ENCODE results near the gene KRTAP3-1. TPM values are rescaled to one million over a fixed set of nuclear protein-coding genes. Genes with fewer than 3 reads are reported as not detected.
"Not testable (repeated sequence)": the region's sequence is repeated elsewhere in the genome, so short reads cannot be mapped to it uniquely, and the experiment has no call there.

KRTAP3-1 gene
- total and polyA plus RNA-seq, 10 of the 15 experiments (the other 5 are each of a cell fraction or from before 2014, with no cell fraction given): not detected

- no peak for TF ChIP-seq ZZZ3 (IDR thresholded peaks at IDR 0.05; ENCODE audit: control insufficient read depth, insufficient read length, low read depth)
- H3K4me3 ChIP-seq: no peak overlapping the region
- no peak overlapping the region for H3K27ac ChIP-seq (ENCODE audit: control insufficient read depth, insufficient read depth)
- H2AFZ ChIP-seq (ENCODE audit: control insufficient read depth, low read depth, low read length): no peak overlapping the region
- intact Hi-C loops (cut with micrococcal nuclease; ENCODE audit: unreplicated experiment) (no loop called here), in situ Hi-C loops (cut with MboI) (no loop called here)
- FAIRE-seq (no peak), DNase-seq (ENCODE audit: low read depth, low spot score) (no peak), ATAC-seq (no peak)
- ChIA-PET POLR2A (no interaction called here), SMC1A (ENCODE audit: uncharacterized antibody, unreplicated experiment) (no interaction called here), CTCF (no interaction called here), RAD21 (ENCODE audit: unreplicated experiment) (no interaction called here)
- H3K36me3 ChIP-seq (ENCODE audit: control insufficient read depth in 2 of 2, insufficient read depth in 2 of 2, low read length in 1 of 2): no peaks in the 10 kb centered on the region
- H3K27me3 ChIP-seq (replicated peaks in 1 of 2; ENCODE audit: control insufficient read depth in 2 of 2, insufficient read depth in 2 of 2, low read length in 1 of 2): no peaks in the 10 kb centered on the region
- H3K9me3 ChIP-seq (replicated peaks; ENCODE audit: control insufficient read depth, insufficient read depth, low read length): no peaks in the 10 kb centered on the region
- H3K9ac ChIP-seq (ENCODE audit: control insufficient read depth, insufficient read depth, low read length): no peak overlapping the region
- WGBS (ENCODE audit: insufficient coverage, insufficient replicate concordance, low lambda C conversion rate, missing lambda C conversion rate): 43% methylated on average over 1 of the region's 1 CpG
- no peaks in the 10 kb centered on the region for H3K4me1 ChIP-seq (ENCODE audit: control insufficient read depth, insufficient read depth, low read length)
- BruUV-seq (replicated peaks): no TSS peak
- H4K20me1 ChIP-seq (ENCODE audit: control insufficient read depth, insufficient read depth): no peaks in the 10 kb centered on the region
- no peak overlapping the region for H3K4me2 ChIP-seq (ENCODE audit: control insufficient read depth, insufficient read depth)
- no peaks in the 10 kb centered on the region for H3K79me2 ChIP-seq (ENCODE audit: control insufficient read depth, insufficient read depth, low read length)
These were observed 48.6 kb upstream of the KRTAP3-1 start for GRCh38 chr17:41057547-41057946.

DNA sequence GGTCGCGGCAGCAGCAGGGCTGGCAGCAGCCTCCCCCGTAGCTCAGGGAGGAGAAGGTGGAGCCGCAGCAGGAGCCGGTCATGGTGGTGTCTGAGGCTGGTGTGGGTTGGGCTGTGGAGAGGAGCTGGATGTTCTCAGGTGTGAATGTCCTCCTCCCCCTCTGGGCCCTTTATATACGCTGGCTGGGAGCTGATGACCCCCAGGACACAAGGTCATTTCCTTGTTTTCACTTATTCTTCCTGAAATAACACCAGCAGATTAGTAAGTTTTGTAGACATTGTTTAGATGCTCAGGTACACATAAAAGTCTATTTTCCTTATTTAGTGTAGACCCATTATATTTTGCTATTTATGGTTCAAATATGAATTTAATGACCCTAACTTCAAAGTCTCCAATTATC, 46.2 kb upstream of the KRTAP3-1 start, which contains the start of gene KRTAP2-2:
Gene KRTAP2-2 (minus strand): TSS at position 101 of the 400 bp plus-strand sequence. CDS start 19 bp downstream, at position 82.
- not testable (repeated sequence) for H3K9ac ChIP-seq (ENCODE audit: control insufficient read depth, insufficient read depth, low read length)

GRCh38 chr17:41054556-41054955, 45.6 kb upstream of the KRTAP3-1 start:
- SMC1A ChIA-PET (ENCODE audit: uncharacterized antibody, unreplicated experiment); FAIRE-seq; in situ Hi-C loops (cut with MboI); H3K36me3 ChIP-seq (ENCODE audit: control insufficient read depth in 2 of 2, insufficient read depth in 2 of 2, low read length in 1 of 2); H3K27ac ChIP-seq (ENCODE audit: control insufficient read depth, insufficient read depth); H2AFZ ChIP-seq (ENCODE audit: control insufficient read depth, low read depth, low read length); H3K9me3 ChIP-seq (replicated peaks; ENCODE audit: control insufficient read depth, insufficient read depth, low read length); H3K79me2 ChIP-seq (ENCODE audit: control insufficient read depth, insufficient read depth, low read length); H3K27me3 ChIP-seq (replicated peaks in 1 of 2; ENCODE audit: control insufficient read depth in 2 of 2, insufficient read depth in 2 of 2, low read length in 1 of 2); BruUV-seq (replicated peaks); RAD21 ChIA-PET (ENCODE audit: unreplicated experiment); intact Hi-C loops (cut with micrococcal nuclease; ENCODE audit: unreplicated experiment); H3K4me1 ChIP-seq (ENCODE audit: control insufficient read depth, insufficient read depth, low read length); CTCF ChIA-PET; H3K4me3 ChIP-seq; H4K20me1 ChIP-seq (ENCODE audit: control insufficient read depth, insufficient read depth); DNase-seq (ENCODE audit: low read depth, low spot score); H3K4me2 ChIP-seq (ENCODE audit: control insufficient read depth, insufficient read depth); POLR2A ChIA-PET; ATAC-seq; H3K9ac ChIP-seq (ENCODE audit: control insufficient read depth, insufficient read depth, low read length): not testable (repeated sequence)
- WGBS (ENCODE audit: insufficient coverage, insufficient replicate concordance, low lambda C conversion rate, missing lambda C conversion rate): 32% methylated on average over 9 of the region's 9 CpGs

More for the DNA sequence above, 46.2 kb upstream of the KRTAP3-1 start, which contains the start of gene KRTAP2-2:
- H3K79me2 ChIP-seq (ENCODE audit: control insufficient read depth, insufficient read depth, low read length); POLR2A ChIA-PET; in situ Hi-C loops (cut with MboI); ATAC-seq; intact Hi-C loops (cut with micrococcal nuclease; ENCODE audit: unreplicated experiment); DNase-seq (ENCODE audit: low read depth, low spot score); RAD21 ChIA-PET (ENCODE audit: unreplicated experiment); H2AFZ ChIP-seq (ENCODE audit: control insufficient read depth, low read depth, low read length); H3K4me1 ChIP-seq (ENCODE audit: control insufficient read depth, insufficient read depth, low read length); SMC1A ChIA-PET (ENCODE audit: uncharacterized antibody, unreplicated experiment); H3K4me3 ChIP-seq; H3K4me2 ChIP-seq (ENCODE audit: control insufficient read depth, insufficient read depth); FAIRE-seq; BruUV-seq (replicated peaks); H3K9me3 ChIP-seq (replicated peaks; ENCODE audit: control insufficient read depth, insufficient read depth, low read length); H3K36me3 ChIP-seq (ENCODE audit: control insufficient read depth in 2 of 2, insufficient read depth in 2 of 2, low read length in 1 of 2); H3K27ac ChIP-seq (ENCODE audit: control insufficient read depth, insufficient read depth); H3K27me3 ChIP-seq (replicated peaks in 1 of 2; ENCODE audit: control insufficient read depth in 2 of 2, insufficient read depth in 2 of 2, low read length in 1 of 2); H4K20me1 ChIP-seq (ENCODE audit: control insufficient read depth, insufficient read depth); CTCF ChIA-PET: not testable (repeated sequence)
- 0% methylated on average over 1 of the region's 6 CpGs for WGBS (ENCODE audit: insufficient coverage, insufficient replicate concordance, low lambda C conversion rate, missing lambda C conversion rate)

All from GM12878 (cell line).